ENCODE results near the gene HP1BP3. TPM values are rescaled to one million over a fixed set of nuclear protein-coding genes. Genes with fewer than 3 reads are reported as not detected.

Gene HP1BP3
- total and polyA plus RNA-seq, 2 of the 4 experiments (the other 2 are of a cell fraction), result 88.4 to 151 TPM

GRCh38 chr1:20698195-20698910 lies 88.8 kb downstream of the HP1BP3 start:
- peak overlapping the region; percentile 96 for H3K14ac ChIP-seq (replicated peaks; ENCODE audit: low read depth, low read length)
- peak overlapping the region; percentile 99 for H2BK5ac ChIP-seq (ENCODE audit: low read depth, low read length, poor library complexity, severe bottlenecking)
- H2BK15ac ChIP-seq (ENCODE audit: low read depth, low read length), result peak overlapping the region; percentile 93; the same call in 2 of the 3 replicates
- peak overlapping the region; percentile 85 for H4K5ac ChIP-seq (ENCODE audit: low read depth, low read length)
- 83% methylated on average over 7 of the region's 18 CpGs; no CpG with 5 or more reads in 1 of the 2 experiments for WGBS, 2 experiments (ENCODE audit: extremely low coverage in 2 of 2, insufficient read length in 1 of 2)
- peak overlapping the region; percentile 98 for H2BK120ac ChIP-seq (ENCODE audit: low read depth, low read length)
- peak overlapping the region; percentile 98 for H2BK20ac ChIP-seq (ENCODE audit: low read depth, low read length)
- POLR2A ChIA-PET (ENCODE audit: unreplicated experiment), result no interaction called here
- peak overlapping the region; percentile 93 for H3K27ac ChIP-seq (ENCODE audit: insufficient read depth, low read length)
- peak overlapping the region; percentile 98 for H2AK9ac ChIP-seq (replicated peaks; ENCODE audit: low read depth, low read length, poor library complexity)
- CTCF ChIA-PET, result interaction anchor here (0.6 to 1.0 kb wide), 2 partner anchors 252 to 497 kb away, joined by 3 to 4 read pairs; no protein-coding TSS in a partner anchor
- peak; percentile 89 for DNase-seq
- in situ Hi-C loops (cut with MboI; ENCODE audit: low sequenced_read_pairs), result loop anchor here (5.0 to 25.0 kb wide), 2 partner anchors 499 to 664 kb away; no protein-coding TSS in a partner anchor
- peak overlapping the region; percentile 96 to 97 for H4K8ac ChIP-seq (ENCODE audit: low read depth in 2 of 2, low read length in 2 of 2)
- peak overlapping the region; percentile 38 for H3K4me2 ChIP-seq (ENCODE audit: low read depth, low read length)
- H2AK5ac ChIP-seq (ENCODE audit: low read depth, low read length), result peak overlapping the region; percentile 98
- H4K20me1 ChIP-seq (ENCODE audit: insufficient read depth, low read length), result no peaks in the 10 kb centered on the region
- no peaks in the 10 kb centered on the region for H3K9me3 ChIP-seq (ENCODE audit: control insufficient read depth, insufficient read depth, low read length)
- peak; percentile 13 for ATAC-seq (ENCODE audit: low read depth)
- peak overlapping the region; percentile 99 for H4K91ac ChIP-seq (ENCODE audit: insufficient read depth, low read depth, low read length)
- H3K18ac ChIP-seq (ENCODE audit: low read depth, low read length), result peak overlapping the region; percentile 90
- peak overlapping the region; percentile 81 for H2AFZ ChIP-seq (replicated peaks; ENCODE audit: low read length, poor library complexity)
- peaks cover 15 to 31% of the 10 kb centered on the region in 2 experiments for H3K79me1 ChIP-seq (ENCODE audit: low read depth in 1 of 2, low read length in 2 of 2)
- H3K27me3 ChIP-seq (ENCODE audit: control insufficient read depth, insufficient read depth, low read length), result no peaks in the 10 kb centered on the region
- dilution Hi-C loops (cut with HindIII; ENCODE audit: low sequenced_read_pairs, unreplicated experiment), result no loop called here
- peak overlapping the region; percentile 85 for H3K23ac ChIP-seq (ENCODE audit: low read depth, low read length)
- no peaks in the 10 kb centered on the region for H3K36me3 ChIP-seq (ENCODE audit: control insufficient read depth, insufficient read depth, low read length)
- H3K4me1 ChIP-seq (ENCODE audit: control insufficient read depth, insufficient read depth, low read length), result peaks cover 14% of the 10 kb centered on the region
- no peak overlapping the region for H3K4me3 ChIP-seq (ENCODE audit: insufficient read depth, low read depth, low read length)
- H3K9ac ChIP-seq (ENCODE audit: low read depth, low read length), result peak overlapping the region; percentile 57
- no peak for TF ChIP-seq CEBPB (IDR thresholded peaks at IDR 0.05; ENCODE audit: low read depth, low read length)
- no peak for TF ChIP-seq BHLHE40 (IDR thresholded peaks at IDR 0.05; ENCODE audit: low read depth, low read length)
- TF ChIP-seq FOS (IDR thresholded peaks at IDR 0.05; ENCODE audit: low read depth, low read length), result peak; percentile 49; the same call in 1 of the 2 replicates
- intact Hi-C loops (cut with micrococcal nuclease), result loop anchor here (1.0 to 5.0 kb wide), 6 partner anchors 36 to 669 kb away; partner anchors contain the start of gene EIF4G3
- BruUV-seq (replicated peaks), result no TSS peak
- peaks cover 16% of the 10 kb centered on the region for H3K9me1 ChIP-seq (ENCODE audit: insufficient read depth, low read length)
- H3K4ac ChIP-seq (ENCODE audit: low read depth, low read length), result peak overlapping the region; percentile 98
- peak overlapping the region; percentile 76 for H3K56ac ChIP-seq (ENCODE audit: extremely low read depth, insufficient read depth, low read length)
